Measurements from ENCODE around the gene RNF213.

Gene RNF213

GRCh38 chr17:80265205-80266068 lies 4.8 kb downstream of the RNF213 start:
- peaks cover 4% of the 10 kb centered on the region for H3K36me3 Mint-ChIP-seq (ENCODE audit: low read depth)
- H3K4me1 Mint-ChIP-seq = peaks cover 19% of the 10 kb centered on the region
- no peak overlapping the region for H3K27ac Mint-ChIP-seq
- no peak for TF ChIP-seq CTCF (IDR thresholded peaks at IDR 0.05; ENCODE audit: unreplicated experiment in 3 of 3)
- no peaks in the 10 kb centered on the region for H3K9me3 Mint-ChIP-seq
- peaks cover 3% of the 10 kb centered on the region for H3K27me3 Mint-ChIP-seq (ENCODE audit: low read depth)
- H3K4me3 Mint-ChIP-seq = no peak overlapping the region

DNA sequence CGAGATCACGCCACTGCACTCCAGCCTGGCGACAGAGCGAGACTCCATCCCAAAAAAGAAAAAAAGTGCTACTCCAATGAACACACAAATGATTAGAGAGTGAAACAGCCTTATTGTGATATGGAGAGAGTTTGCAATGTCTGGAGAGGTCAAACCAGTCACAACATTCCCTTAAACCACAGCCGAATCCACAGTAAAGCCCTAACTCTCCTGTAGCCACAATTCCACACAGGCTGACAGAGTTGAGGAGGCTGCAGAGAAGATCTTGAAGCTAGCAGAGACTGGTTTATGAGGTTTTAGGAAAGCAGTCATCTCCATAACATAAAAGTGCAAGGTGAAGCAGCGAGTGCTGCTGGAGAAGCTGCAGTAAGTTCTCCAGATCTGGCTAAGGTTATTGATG lies 6.7 kb downstream of the RNF213 start:
- H3K27me3 Mint-ChIP-seq (ENCODE audit: low read depth) = peaks cover 4% of the 10 kb centered on the region
- peaks cover 6% of the 10 kb centered on the region for H3K4me1 Mint-ChIP-seq
- H3K36me3 Mint-ChIP-seq (ENCODE audit: low read depth) = peaks cover 4% of the 10 kb centered on the region
- no peak for TF ChIP-seq CTCF (IDR thresholded peaks at IDR 0.05; ENCODE audit: unreplicated experiment in 3 of 3)
- no peaks in the 10 kb centered on the region for H3K9me3 Mint-ChIP-seq
- no peak overlapping the region for H3K4me3 Mint-ChIP-seq
- no peak overlapping the region for H3K27ac Mint-ChIP-seq

DNA sequence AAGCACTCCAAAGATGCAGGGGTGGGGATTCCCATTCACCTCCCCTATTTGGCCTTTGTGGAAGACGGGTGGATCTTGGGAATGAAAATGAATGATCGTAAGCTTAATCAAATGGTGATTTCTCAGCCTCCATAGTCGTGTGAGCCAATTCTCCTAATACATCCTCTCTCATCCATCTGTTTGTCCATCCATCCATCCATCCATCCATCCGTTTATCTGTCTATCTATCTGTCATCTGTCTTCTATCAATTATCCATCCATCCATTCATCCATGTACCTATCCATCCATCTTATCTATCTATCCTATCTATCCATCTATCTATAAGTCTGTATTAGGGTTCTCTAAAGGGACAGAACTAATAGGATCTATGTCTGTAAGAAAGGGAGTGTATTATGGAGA lies 7.8 kb downstream of the RNF213 start:
- Mint-ChIP-seq H3K36me3 (ENCODE audit: low read depth) (peaks cover 4% of the 10 kb centered on the region), H3K9me3 (no peaks in the 10 kb centered on the region), H3K4me3 (no peak overlapping the region), H3K27ac (no peak overlapping the region), H3K27me3 (ENCODE audit: low read depth) (peaks cover 4% of the 10 kb centered on the region), H3K4me1 (peaks cover 3% of the 10 kb centered on the region)
- no peak for TF ChIP-seq CTCF (IDR thresholded peaks at IDR 0.05; ENCODE audit: unreplicated experiment in 3 of 3)

DNA sequence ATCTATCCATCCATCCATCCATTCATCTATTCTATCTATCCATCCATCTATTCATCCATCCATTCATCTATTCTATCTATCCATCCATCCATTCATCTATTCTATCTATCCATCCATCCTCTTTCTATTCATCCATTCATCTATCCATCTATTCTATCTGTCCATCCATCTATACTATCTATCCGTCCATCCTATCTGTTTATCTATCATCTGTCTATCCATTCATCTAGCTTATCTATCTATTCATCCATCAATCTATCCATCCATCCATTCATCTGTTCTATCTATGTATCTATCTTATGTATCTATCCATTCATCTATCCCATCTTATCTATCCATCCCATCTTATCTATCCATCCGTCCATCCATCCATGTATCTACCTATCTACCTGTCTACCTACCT lies 8.8 kb downstream of the RNF213 start:
- Mint-ChIP-seq H3K27ac (no peak overlapping the region), H3K36me3 (ENCODE audit: low read depth) (peaks cover 9% of the 10 kb centered on the region), H3K4me3 (no peak overlapping the region), H3K9me3 (no peaks in the 10 kb centered on the region), H3K4me1 (no peaks in the 10 kb centered on the region), H3K27me3 (ENCODE audit: low read depth) (peaks cover 4% of the 10 kb centered on the region)
- TF ChIP-seq CTCF (IDR thresholded peaks at IDR 0.05; ENCODE audit: unreplicated experiment in 3 of 3) = no peak

- TF ChIP-seq CTCF (IDR thresholded peaks at IDR 0.05; ENCODE audit: unreplicated experiment in 3 of 3) = no peak
- H3K27ac Mint-ChIP-seq = no peak overlapping the region
- peaks cover under 1% of the 10 kb centered on the region for H3K4me1 Mint-ChIP-seq
- no peaks in the 10 kb centered on the region for H3K9me3 Mint-ChIP-seq
- H3K36me3 Mint-ChIP-seq (ENCODE audit: low read depth) = peaks cover 10% of the 10 kb centered on the region
- H3K4me3 Mint-ChIP-seq = no peak overlapping the region
- peaks cover 4% of the 10 kb centered on the region for H3K27me3 Mint-ChIP-seq (ENCODE audit: low read depth)
Measured at GRCh38 chr17:80270104-80270503, 9.5 kb downstream of the RNF213 start.

GRCh38 chr17:80270836-80271235 lies 10.2 kb downstream of the RNF213 start:
- no peak for TF ChIP-seq CTCF (IDR thresholded peaks at IDR 0.05; ENCODE audit: unreplicated experiment in 3 of 3)
- peaks cover 4% of the 10 kb centered on the region for H3K4me1 Mint-ChIP-seq
- H3K27me3 Mint-ChIP-seq (ENCODE audit: low read depth) = peaks cover 4% of the 10 kb centered on the region

More at GRCh38 chr17:80270836-80271235, 10.2 kb downstream of the RNF213 start:
- Mint-ChIP-seq H3K27ac (no peak overlapping the region), H3K9me3 (no peaks in the 10 kb centered on the region), H3K4me3 (no peak overlapping the region), H3K36me3 (ENCODE audit: low read depth) (peaks cover 10% of the 10 kb centered on the region)
